Measurements from ENCODE around the gene CSNK1G2.

CSNK1G2 gene

DNA sequence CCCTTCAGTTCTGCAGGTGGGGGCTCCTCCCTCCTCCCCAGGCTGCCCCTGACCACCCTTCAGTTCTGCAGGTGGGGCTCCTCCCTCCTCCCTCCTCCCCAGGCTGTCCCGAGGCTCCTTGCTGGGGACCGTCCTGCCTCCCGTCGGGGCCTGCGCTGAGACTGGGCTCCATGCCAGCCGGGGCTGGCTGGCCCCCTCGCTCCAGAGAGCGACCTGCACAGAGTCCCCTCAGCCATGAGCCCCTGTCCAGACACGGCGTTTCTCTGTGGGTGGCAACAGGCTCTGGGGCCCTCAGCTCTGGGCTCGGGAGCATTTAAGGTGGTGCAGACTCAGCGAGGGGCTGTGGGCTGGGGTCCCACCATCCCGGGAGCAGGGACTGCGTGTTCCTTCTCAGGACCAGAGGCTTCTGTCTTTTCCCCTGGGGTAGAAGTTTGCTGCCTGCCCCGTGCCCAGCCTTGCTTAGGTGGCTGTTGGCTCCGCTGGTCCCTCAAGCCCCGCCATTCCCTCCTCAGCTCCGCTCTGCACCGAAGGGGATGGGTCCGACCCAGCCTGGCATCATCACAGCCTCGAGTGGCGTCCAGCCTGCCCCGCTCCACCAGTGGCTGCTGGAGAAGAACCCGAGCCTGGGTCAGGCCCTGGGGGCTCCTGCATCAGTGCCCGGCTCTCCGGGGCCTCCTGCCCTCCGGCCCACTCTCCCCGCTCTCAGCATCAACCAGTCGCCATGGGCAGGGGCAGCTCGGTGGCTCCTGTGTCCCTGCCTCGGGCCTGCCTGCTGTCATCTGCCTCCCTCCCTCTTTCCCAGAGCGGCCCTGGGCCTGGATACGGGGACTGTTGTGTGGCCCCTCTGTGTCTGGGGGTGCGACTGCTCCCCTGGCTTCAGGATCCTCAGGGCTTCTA lies 27.6 kb downstream of the CSNK1G2 start:
- no peak for DNase-seq (ENCODE audit: low read depth in 2 of 2)

DNA sequence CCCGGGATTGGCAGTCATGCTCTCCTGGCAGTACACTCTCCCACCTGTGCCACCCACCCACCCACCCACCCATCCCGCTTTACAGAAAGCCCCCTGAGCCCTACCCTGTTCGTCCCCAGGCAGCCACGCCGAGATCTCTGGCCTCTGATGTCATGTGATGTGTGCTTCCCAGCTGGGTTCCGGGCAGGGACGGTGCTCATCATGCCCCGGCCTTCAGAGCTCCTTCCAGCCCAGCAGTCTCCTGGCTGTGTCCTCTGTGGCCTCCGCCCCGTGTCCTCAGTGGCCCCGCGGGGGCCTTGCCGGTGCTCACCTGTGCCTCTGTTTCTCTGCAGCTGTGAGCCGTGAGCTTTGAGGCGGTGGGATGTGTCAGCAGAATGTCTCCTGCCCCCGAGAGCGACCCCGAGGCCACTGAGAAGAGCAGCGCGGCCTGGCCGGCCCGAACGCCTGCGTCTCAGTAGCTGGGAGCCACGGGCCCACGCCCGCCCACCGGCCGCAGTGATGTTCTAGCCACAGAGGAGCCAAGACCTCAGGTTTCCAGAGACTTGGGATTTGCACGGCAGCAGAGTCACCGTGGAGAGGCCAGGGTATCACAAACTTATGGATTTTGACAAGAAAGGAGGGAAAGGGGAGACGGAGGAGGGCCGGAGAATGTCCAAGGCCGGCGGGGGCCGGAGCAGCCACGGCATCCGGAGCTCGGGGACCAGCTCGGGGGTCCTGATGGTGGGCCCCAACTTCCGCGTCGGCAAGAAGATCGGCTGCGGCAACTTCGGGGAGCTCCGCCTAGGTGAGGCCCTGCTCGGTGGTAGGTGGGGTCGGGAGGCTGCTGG lies 28.4 kb downstream of the CSNK1G2 start:
- no peak for DNase-seq (ENCODE audit: low read depth in 2 of 2)

DNA sequence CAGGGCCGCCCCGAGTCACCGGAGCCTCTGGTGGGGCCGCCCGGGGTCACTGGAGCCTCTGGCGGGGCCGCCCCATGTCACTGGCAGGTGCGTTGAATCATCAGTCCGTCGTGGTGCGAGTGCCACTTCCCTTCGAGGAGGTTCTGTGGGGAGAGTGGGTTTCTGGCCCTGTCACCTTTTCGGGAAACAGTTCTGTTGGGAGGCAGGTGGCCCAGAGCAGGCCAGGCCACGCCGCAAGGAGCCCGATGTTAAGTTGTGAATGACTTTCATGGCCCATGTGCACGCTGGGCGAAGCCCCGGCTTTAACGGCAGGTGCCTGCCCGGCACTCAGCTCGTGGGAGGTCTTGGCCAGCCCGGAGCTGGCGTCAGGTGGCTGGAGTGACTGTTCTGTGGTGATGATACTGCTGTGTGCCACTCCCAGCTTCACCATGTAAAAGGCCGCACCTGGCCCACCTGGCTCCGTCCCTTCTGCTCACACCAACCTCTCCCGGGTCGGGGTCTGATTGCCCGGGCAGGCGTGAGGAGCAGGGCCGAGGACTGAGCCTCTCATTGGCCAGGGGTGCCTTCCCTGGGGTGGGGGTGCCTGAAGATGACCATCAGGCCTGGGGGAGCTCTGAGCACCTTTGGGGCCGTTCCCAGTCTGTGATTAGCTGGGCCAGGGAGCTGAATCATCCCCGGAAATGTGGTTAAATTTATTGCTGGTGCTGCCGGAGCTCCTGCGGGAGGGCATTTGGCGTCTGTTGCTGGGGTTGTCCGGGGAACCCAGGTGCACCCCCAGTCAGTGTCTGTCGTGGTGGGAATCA lies 29.2 kb downstream of the CSNK1G2 start:
- no peak for DNase-seq (ENCODE audit: low read depth in 2 of 2)

DNA sequence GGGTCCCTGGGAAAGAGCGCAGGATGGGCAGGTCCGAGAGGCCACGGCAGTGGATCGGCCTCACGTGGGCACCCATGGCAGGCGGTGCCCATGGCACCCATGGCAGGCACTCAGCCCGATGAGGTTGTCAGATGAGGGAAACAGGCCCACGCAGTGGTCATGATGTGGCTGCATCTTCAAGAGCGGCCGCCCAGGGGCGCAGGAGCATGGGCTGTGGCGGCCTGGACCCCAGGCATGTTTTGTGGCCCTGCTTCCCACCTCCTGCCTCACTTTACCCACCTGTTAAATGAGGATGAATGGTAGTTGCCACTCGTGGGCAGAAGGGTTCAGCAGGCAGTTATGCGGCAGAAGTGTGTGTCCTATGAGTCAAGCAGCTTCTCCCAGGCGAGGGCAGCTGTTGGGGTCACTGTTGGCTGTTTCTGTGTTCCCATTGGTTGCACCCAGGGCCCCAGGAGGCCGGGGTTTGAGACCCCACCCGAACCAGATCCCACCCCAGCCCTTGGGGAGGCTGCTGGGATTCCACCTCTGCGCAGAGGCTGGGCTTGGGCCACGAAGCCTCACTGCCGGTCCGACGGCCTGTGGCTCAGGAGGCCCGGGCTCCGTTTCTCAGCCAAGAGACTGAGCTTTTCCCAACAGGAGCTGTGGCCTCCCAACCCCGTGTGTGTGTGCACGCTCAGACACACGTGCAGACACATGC lies 30.0 kb downstream of the CSNK1G2 start:
- no peak for DNase-seq (ENCODE audit: low read depth in 2 of 2)

DNA sequence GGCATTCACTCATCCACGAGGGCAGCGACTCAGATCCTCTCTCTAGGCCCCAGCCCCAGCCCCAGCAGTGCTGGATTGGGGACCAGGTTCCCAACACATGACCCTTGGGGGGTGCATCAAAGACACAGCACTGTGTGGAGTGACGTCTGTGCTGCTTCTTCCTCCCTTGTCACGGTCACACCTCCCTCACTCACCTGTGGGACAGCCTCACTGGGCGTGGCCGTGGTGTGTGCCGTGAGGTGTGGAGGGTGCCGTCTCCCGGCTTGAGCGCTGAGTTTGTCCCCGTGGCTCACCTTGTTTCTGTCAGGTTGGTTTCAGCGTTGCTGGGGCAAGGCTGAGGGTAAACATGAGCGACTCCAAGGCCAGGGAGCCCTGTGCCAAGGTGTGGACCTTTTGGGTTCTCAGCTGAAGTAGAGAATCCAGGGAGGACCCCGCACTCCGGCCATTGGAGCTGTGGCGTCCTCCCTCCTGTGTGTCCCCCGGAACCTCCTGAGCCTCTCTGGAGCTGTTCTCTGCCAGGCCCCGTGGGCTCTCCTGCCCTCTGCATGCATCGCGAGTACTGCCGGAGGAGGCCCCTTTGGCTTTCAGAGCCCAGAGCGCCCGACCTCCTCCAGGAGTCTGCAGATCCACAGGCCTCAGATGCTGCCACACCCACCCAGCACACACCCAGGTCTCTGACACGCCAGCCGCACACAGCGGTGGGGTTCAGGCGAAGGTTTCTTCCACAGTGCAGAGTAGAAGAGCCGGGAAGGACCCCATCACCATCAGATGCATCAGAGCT lies 33.6 kb downstream of the CSNK1G2 start:
- no peak for DNase-seq (ENCODE audit: low read depth in 2 of 2)

DNA sequence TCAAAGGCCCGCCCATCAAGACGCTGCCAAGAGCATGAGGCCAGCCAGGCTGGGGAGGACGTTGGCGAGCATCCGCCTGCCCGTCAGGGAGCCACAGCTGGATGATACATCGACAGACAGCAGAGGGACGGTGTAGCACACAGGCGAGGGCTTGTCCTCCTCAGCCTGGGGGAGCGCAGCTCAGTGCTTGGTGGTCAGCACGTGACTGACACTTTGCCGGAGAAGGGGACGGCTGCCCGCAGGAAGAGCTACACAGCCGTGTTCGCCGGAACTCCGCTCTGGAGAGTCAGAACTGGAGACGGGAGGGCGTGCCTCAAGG lies 34.1 kb downstream of the CSNK1G2 start:
- no peak for DNase-seq (ENCODE audit: low read depth in 2 of 2)

DNA sequence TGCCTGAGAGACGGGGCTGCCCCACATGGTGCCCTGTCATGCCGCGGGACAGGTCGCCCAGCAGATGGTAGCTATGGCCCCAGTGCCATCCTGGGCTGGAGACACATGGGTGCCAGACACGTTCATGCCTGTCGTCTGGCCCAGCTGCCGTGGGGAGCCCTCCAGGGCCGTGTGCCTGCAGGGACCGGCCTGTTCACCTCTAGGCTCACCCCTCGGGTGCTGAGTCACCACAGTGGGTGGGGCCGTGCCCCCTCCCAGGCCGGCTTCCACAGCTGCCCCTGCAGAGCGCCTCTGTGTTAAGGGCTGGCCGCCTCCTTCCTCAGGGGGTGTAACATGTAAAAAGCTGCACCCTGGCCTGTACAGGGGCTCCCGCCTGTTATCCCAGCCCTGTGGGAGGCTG lies 36.1 kb downstream of the CSNK1G2 start:
- DNase-seq (ENCODE audit: low read depth in 2 of 2) = no peak

DNA sequence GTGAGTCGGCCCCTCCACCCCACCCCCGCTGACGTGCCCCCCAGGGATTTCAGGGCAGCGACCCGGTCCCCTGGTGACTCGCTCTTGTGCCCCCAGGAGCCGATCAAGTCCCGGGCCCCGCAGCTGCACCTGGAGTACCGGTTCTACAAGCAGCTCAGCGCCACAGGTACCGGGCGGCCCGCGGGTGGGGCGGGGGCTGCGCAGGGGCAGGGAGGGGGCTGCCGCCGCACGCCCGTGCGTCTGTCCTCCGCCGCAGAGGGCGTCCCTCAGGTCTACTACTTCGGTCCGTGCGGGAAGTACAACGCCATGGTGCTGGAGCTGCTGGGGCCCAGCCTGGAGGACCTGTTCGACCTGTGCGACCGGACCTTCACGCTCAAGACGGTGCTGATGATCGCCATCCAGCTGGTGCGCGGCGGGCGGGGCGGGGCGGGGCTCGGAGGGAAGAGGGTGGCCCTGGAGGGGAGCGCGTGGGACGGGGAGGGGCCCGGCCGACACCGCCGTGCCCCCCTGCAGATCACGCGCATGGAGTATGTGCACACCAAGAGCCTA lies 37.4 kb downstream of the CSNK1G2 start:
- no peak for DNase-seq (ENCODE audit: low read depth in 2 of 2)

DNA sequence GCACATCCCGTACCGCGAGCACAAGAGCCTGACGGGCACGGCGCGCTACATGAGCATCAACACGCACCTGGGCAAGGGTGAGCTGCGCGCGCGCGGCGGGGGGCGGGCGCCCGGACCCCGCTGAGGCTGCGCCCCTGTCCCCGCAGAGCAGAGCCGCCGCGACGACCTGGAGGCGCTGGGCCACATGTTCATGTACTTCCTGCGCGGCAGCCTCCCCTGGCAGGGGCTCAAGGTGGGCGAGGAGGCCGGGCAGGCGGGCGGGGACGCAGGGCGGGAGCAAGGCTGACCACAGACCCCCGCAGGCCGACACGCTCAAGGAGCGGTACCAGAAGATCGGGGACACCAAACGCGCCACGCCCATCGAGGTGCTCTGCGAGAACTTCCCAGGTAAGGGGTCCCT lies 38.0 kb downstream of the CSNK1G2 start:
- no peak for DNase-seq (ENCODE audit: low read depth in 2 of 2)

DNA sequence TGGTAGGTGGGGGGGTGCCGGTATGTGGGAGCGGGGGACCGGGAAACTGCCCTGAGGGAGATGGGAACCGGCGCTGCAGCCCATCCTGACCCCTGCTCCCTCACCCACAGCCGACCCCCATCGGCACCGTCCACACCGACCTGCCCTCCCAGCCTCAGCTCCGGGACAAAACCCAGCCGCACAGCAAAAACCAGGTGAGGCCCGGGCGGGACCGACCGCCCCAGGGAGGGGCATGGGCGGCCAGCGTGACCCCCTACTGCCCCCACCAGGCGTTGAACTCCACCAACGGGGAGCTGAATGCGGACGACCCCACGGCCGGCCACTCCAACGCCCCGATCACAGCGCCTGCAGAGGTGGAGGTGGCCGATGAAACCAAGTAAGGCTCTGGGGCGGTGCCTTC lies 38.7 kb downstream of the CSNK1G2 start:
- DNase-seq (ENCODE audit: low read depth in 2 of 2) = no peak

DNA sequence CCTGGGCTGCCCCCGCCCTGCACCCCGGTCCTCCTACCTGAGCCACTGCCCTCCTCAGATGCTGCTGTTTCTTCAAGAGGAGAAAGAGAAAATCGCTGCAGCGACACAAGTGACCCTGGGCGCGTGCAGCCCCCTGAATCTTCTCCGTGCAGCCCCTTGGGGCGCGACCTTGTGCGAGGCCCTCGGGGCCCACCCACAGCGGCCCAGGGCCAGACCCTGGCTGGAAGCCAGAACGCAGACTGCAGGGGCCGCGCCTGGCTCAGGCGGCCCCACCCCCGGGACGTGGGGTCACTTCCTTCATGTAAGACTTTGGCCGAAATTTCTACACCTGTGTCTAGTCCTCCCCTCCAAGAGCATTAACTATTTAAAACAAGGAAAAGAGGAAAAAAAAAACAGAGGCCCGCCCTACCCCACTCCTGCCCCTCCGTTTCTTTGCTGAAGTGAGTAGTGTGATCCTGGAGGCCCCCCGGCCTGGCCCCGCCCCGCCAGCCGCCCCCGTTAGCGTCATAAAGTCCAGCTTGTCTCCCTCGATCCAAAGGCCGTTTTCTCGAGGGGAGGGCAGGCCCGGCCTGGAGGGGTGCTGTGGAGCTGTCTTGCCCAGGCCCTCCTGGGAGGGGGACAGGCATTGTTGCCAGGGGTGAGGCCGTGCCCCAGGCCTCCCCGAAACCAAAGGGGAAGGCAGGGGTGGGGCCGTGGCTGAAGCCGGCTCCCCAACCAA lies 39.3 kb downstream of the CSNK1G2 start:
- no peak for DNase-seq (ENCODE audit: low read depth in 2 of 2)

DNA sequence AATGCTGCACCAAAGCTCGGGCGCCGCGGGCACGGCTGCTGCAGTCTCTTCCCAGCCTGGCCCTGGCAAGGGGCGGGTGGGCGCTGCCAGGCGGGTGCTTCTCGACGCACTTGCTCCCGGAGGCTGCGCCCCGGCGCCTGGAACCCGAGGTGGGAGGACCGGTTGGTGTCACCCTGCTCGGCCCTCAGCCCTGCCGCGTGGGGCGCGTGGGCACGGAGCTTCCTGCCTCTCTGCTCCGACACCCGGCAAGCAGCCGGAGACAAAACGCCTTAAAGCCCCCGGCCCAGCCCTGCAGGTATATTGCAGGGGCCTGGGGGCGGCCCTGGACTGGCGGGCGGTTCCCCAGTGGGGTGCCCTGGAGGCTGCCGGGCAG lies 39.8 kb downstream of the CSNK1G2 start:
- no peak for DNase-seq (ENCODE audit: low read depth in 2 of 2)

DNA sequence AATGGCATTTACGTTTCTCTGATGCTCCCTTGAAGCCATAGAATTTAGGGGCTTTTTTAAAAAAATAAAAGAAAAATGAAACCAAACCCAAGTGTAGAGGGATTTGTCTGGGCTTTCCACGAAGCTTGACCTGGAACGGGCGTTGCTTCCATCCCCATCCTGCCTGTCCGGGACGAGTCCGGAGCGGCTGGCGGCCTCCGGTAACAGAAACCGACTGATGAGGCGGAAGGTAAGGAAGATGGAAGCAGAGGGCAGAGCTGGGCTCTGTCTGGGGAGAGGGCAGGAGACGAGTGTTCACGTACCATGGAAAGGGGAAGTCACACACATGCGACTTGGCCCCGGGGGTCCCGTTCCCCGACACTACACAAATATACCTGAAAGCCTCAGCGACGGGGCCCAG lies 40.3 kb downstream of the CSNK1G2 start:
- DNase-seq (ENCODE audit: low read depth in 2 of 2) = no peak

DNA sequence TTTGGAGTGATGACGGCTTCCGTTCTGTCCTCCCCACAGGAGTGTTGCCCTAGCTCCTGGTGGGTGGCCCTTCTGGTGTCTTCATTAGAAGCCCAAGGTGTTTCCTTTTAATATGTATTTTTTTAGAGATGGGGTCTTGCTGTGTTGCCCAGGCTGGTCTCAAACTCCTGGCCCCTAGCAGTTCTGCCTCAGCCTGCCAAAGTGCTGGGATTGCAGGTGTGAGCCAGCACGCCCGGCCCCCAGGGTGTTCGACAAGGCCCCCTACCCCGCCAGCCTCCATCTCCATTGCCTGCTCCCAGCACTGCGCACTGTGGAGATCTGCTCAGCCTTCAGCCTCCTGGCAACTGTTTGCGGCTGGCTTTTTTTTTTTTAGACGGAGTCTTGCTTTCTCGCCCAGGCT lies 43.4 kb downstream of the CSNK1G2 start:
- no peak for DNase-seq (ENCODE audit: low read depth in 2 of 2)

DNA sequence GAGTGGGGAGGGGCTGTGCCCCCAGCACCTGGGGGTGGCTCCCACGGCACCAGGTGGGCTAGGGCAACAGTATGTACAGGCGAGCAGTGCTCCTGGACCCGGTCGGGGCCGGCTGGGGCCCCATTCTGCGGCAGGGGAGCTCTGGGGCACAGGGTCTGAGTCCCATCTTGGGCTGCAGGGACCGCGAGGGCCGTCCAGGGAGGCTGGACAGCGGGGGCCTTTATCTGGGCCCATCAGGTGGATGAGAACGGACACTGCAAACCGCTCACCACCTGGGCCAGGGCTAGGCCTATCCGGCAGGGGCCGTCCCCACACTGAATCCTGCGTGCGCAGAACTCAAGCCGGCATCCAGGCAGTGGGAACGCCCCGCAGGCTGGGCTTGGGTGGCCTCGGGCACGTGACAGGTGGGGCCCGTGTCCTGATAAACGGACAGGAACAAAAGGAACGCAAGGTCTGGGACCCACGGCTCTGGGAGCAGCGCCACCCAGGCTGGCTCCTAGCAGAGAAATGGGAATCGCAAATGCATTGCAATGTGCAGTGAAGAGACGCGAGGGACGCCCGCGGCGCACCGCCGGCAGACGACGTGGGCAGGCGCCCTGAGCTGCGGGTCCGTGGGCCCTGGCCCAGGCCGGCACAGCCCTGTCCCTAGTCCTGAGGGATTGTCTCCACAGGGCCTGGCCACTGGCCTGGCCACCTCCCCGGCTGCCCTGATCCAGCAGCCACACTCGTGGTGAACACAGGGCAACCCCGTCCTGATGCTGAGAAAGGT lies 44.8 kb downstream of the CSNK1G2 start:
- DNase-seq (ENCODE audit: low read depth in 2 of 2) = no peak

DNA sequence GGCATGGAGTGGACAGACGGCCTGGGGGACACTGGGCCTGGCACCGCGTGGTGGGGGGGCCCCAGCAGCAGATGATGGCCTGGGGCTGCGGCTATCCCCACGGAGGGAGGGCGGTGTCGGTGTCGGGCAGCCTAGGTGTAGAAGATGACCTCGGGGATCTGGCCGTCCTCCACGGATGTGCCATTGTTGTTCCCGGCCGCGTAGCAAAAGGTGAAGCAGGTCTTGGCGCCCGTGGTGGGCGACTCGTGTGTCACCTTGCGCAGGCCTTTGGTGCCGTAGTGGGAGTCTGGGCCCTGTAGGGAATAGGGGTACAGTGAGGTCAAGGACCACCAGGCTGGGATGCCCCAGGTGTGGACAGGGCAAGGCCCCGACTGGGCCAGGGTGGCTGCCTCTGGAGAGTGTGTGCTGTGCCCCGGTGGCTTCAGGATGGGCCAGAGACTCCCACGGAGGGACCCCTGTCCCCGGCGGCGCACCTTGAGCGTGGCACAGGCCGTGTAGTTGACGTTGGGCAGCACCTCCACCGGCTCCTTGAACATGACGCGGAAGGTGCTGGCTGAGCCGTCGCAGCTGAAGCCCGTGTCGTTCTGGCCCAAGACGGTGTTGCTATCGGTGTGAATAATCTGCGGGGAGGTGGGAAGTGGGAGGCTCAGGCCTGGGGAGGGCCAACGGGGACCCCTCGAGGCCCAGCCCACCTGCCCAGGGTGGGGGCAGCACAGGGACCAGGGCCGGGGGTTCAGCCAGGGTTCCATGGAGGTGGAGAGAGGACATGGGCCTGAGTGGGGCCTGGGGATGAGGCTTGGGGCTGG lies 45.6 kb downstream of the CSNK1G2 start:
- no peak for DNase-seq (ENCODE audit: low read depth in 2 of 2)

DNA sequence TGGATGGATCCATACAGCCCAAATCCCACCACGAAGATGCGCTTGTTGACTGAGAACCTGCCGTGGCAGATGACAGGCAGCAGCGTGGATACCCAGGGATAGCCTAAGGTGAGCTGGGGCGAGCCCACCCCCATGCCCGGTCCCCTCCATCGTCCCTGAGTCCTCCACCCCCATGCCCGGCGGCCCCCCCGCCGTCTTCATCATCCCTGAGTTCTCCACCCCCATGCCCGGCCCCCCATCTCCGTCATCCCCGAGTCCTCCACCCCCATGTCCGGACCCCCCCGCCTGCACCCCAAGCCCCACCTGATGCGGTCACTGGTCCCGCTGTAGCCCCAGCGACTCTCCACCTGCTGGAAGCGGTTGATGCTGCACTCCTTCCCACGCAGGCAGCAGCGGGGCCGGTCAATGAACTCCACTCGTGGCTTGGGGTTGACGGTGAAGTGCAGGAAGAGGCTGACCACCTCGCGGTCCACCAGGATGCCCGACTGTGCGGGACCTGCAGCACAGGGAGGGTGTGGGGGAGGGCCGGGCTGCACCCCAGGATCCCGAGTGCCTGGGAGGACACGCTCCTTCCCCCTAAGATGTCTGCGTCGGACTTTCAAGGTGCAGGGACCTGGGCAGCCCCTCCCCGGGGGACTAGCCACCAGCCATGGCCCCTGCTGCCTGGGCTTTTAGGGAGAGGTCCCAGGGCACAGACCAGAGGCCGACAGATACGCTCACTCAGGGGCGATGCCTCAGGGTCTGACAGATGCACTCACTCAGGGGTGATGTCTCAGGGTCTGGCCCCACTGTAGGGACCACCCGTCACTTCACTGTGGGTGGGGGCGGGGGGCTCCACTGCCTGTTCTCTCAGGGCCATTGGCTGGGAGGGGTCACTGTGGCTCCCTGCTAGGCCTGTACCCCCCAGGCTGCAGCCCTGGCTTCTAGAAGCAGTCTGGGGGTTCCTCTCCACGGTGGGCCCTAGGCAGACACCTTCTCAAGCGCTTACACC lies 46.5 kb downstream of the CSNK1G2 start:
- DNase-seq (ENCODE audit: low read depth in 2 of 2) = no peak
